ENCODE measurements around the gene WIPF3.
"Not testable (repeated sequence)": the region's sequence is repeated elsewhere in the genome, so short reads cannot be mapped to it uniquely, and the experiment has no call there.

The WIPF3 gene

DNA sequence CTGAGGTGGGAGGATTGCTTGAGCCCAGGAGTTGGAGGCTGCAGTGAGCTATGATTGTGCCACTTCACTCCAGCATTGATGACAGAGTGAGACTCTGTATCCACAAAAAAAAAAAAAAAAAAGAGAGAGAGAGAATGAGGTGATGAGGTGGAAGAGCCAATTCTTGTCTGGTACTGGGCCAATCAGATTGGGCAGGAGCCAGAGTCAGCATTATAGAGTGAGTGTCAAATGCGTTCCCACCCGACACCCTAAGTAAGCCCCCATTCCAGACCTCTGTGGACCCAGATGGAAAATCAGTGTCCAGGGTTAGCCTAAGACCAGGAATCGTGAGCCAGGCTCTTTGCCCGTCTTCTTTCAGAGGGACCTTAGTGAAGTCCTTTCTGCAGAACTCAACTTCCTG is 83.9 kb downstream of the WIPF3 start:
- TF ChIP-seq, protein P1, sequence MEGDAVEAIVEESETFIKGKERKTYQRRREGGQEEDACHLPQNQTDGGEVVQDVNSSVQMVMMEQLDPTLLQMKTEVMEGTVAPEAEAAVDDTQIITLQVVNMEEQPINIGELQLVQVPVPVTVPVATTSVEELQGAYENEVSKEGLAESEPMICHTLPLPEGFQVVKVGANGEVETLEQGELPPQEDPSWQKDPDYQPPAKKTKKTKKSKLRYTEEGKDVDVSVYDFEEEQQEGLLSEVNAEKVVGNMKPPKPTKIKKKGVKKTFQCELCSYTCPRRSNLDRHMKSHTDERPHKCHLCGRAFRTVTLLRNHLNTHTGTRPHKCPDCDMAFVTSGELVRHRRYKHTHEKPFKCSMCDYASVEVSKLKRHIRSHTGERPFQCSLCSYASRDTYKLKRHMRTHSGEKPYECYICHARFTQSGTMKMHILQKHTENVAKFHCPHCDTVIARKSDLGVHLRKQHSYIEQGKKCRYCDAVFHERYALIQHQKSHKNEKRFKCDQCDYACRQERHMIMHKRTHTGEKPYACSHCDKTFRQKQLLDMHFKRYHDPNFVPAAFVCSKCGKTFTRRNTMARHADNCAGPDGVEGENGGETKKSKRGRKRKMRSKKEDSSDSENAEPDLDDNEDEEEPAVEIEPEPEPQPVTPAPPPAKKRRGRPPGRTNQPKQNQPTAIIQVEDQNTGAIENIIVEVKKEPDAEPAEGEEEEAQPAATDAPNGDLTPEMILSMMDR (IDR thresholded peaks at IDR 0.05; ENCODE audit: low read length, missing control alignments): no peak
- no peak overlapping the region for H3K4me3 ChIP-seq (replicated peaks; ENCODE audit: low read depth, low read length)
- DNase-seq (ENCODE audit: low read depth): no peak

DNA sequence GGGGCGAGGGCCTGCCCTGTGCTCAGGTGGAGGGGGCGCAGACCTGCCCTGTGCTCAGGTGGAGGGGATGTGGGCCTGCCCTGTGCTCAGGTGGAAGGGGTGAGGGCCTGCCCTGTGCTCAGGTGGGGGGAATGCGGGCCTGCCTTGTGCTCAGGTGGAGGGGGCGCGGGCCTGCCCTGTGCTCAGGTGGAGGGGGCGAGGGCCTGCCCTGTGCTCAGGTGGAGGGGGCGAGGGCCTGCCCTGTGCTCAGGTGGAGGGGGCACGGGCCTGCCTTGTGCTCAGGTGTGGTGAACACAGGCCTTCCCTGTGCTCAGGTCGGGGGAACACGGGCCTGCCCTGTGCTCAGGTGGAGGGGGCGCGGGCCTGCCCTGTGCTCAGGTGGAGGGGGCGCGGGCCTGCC is 84.5 kb downstream of the WIPF3 start:
- H3K4me3 ChIP-seq (replicated peaks; ENCODE audit: low read depth, low read length): not testable (repeated sequence)

DNA sequence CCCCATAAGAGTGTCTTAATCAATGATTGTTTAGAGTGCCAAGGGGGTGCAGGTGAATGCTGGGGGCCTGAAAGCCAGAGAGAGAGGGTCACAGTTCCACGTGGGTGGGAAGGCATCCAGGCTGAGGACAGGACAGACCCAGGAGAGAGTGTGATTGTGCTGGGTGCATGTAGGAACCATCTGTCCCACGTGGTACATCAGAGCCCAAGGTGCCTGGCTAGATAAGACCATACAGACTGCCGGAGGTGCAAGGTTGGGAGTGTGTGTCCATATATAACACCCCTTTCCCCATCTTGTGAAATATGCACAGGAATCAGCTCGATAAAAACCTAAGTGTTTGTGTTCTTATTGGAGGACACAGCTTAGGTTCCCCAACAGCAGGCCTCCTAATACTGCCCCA is 85.5 kb downstream of the WIPF3 start:
- no peak for DNase-seq (ENCODE audit: low read depth)
- H3K4me3 ChIP-seq (replicated peaks; ENCODE audit: low read depth, low read length): no peak overlapping the region
- TF ChIP-seq, protein P1 (IDR thresholded peaks at IDR 0.05; ENCODE audit: low read length, missing control alignments): no peak

More for the DNA sequence above, 84.5 kb downstream of the WIPF3 start:
- DNase-seq (ENCODE audit: low read depth): not testable (repeated sequence)

DNA sequence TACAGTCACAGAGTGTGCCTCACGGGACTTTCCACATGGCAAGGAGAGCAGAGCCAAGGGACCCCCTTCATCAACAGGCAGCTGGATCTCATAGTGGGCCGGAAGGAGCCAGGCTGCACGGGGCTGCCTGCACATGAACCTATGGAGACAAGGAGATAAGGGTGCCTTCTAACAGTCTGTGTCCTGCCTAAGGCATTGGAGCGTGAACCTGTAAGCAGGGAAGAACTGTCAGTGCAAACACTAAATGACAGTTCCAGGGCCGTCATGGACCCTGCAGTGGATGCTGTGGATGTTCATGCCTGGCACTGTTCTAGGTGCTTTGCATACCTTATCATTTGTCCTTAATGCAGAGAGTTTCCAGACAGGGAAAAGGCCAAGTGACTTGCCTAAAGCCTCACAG is 85.9 kb downstream of the WIPF3 start:
- TF ChIP-seq, protein P1 (IDR thresholded peaks at IDR 0.05; ENCODE audit: low read length, missing control alignments): no peak
- DNase-seq (ENCODE audit: low read depth): no peak
- H3K4me3 ChIP-seq (replicated peaks; ENCODE audit: low read depth, low read length): no peak overlapping the region

DNA sequence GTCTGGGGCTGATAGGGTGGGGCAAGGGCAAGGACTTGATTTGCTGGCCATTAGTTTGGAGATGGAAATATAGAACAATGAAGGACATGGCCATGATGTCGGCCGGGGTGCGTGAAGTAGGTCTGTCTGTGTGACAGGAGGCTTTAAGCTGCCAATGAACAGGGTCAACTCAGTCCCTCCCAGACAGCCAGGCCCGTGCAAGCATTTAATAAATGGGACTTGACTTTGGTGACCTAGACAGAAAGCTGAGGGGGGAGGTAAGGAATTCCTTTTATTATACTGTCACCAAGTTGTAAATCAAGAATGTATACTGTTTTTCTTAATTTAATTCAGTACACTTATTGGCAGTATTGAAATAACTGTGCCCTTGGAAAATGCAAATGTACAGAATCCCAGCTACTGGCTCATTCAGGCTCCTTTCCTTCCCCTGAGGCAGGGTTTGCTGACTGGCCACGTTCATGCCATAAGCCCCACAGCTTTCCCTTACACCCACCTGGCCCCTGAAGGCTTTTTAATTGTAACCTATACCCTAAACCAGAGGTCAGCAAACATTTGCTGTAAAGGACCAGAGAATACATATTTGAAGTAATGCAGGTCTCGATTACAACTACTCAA is 87.2 kb downstream of the WIPF3 start:
- TF ChIP-seq, protein P1 (IDR thresholded peaks at IDR 0.05; ENCODE audit: low read length, missing control alignments): no peak
- no peak overlapping the region for H3K4me3 ChIP-seq (replicated peaks; ENCODE audit: low read depth, low read length)
- DNase-seq (ENCODE audit: low read depth): no peak

DNA sequence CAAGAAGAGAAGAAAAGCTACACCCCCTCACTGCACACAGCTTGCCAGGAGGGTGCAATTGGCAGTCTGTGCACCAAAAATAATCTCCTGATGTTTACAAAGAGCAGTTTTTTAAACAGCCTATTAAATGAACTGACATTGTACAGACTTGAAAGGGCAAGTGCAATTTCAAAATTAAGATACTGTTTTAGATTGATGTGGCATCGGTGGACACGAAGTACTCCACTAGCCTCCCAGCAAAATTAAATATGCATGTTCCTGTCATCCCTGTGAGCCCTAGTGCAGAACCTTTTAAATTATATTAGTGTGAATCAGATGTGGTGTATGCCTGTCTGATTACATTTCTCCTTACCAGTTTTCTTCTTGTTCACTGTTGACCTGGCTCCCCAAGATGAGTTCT is 87.9 kb downstream of the WIPF3 start:
- DNase-seq (ENCODE audit: low read depth): no peak
- H3K4me3 ChIP-seq (replicated peaks; ENCODE audit: low read depth, low read length): no peak overlapping the region
- TF ChIP-seq, protein P1 (IDR thresholded peaks at IDR 0.05; ENCODE audit: low read length, missing control alignments): no peak

DNA sequence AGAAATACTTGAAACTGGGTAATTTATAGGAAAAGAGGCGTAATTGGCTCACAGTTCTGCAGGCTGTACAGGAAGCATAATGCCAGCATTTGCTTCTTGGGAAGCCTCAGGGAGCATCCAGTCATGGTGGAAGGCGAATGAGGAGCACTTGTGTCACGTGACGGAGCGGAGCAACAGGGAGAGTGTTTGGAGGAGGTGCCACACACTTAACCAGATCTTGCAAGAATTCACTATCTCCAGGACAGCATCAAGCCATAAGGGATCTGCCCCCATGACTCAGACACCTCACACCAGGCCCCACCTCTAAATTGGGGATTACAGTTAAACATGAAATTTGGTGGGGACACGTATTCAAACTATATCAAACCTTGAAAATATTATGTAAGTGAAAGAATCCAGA is 89.3 kb downstream of the WIPF3 start:
- no peak for DNase-seq (ENCODE audit: low read depth)
- TF ChIP-seq, protein P1 (IDR thresholded peaks at IDR 0.05; ENCODE audit: low read length, missing control alignments): no peak
- H3K4me3 ChIP-seq (replicated peaks; ENCODE audit: low read depth, low read length): no peak overlapping the region
